NK-92 (cell line): ENCODE measurements around the gene MAP1LC3A.

ENCODE experiments used
- DNase-seq: peaks from one replicate; lab custom pipeline; 2025; ENCODE audit not compliant: unreplicated experiment; lab: John Stamatoyannopoulos, UW

MAP1LC3A gene

GRCh38 chr20:34574861-34575260 lies 16.3 kb downstream of the MAP1LC3A start:
- DNase-seq = no peak

GRCh38 chr20:34575271-34575670 lies 16.8 kb downstream of the MAP1LC3A start:
- no peak for DNase-seq

DNA sequence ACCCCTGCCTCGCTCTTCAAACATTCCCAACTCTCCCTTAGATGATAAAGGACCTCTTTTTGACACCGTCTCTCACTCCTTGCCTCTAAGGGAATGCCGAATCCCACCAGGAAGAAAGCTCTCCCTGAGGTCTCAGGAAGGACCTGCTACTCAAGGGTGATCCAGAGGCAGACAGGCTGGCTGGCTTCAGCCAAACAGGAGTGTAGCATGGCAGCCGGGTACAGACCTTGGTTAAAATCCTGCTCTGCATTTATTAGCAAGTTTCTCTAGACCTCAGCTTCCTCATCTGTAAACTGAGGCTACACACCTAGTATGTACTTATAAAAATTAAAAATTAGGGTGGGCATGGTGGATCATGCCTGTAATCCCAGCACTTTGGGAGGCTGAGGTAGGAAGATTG lies 17.2 kb downstream of the MAP1LC3A start:
- DNase-seq = no peak

GRCh38 chr20:34577061-34577460 lies 18.5 kb downstream of the MAP1LC3A start:
- no peak for DNase-seq

DNA sequence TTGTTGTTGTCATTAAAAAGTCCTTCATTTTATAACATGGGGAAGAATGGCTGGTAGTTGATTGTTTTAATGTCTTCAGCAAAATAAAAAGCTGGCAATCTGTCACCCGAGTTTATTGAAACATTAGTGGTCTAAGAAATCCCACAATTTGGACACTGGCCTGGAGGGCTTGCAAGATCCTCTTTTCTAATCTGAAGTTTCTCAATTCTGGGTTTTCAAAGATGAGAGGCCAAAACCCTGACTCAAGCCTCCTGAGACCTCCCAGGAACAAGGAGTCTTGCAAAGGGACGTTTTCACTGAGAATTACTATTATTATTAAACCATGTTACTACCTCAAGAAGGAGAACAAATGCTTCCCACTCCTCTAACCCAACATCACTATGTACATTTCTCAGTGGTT lies 19.5 kb downstream of the MAP1LC3A start:
- no peak for DNase-seq

GRCh38 chr20:34578521-34578920 lies 20.0 kb downstream of the MAP1LC3A start:
- DNase-seq = no peak

- no peak for DNase-seq
These were observed 20.9 kb downstream of the MAP1LC3A start for GRCh38 chr20:34579191-34579978.

DNA sequence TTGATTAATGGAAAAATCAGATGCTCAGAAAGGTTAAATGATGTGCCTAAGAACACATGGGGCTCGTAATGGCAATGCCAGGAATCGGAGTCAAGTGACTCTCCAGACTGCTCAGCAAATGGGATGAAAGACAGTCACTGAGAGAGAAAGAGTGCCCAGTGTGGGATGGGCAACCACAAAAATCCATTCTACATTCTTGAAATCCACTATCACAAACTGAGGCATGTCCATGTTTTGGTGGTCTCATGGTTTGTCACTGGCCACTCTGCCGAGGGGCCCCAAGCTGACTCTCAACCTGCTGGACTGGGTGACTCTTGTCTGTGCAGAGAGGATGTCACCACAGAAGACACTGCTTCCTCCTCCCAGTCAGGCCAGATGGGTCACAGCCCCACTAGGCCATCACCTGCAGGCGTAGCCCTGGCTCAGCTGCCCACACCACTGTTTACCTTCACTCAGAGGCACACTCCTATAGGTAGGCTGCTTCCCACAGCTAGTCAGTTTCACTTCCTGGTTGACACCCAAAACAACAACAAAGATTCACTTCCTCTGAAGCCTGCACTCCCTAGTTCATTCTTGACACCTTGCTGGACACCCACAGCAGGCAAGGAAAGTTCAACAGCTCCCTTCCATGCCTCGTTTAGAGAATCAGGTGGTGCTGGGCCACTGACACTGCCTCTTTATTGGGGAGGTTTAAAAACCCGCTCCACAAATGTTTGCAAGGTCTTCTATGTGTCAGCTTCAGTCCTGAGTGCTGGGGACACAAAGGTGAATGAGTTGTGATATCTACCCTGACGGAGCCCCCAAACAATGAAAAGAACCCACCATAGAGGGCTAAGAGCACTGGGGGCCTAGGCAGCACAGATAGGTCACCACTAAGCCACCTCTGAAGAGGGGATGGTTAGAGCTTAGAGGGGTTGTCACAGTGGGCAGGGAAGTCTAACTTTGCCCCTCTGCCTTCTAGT lies 21.7 kb downstream of the MAP1LC3A start:
- no peak for DNase-seq

GRCh38 chr20:34581341-34582184 lies 23.0 kb downstream of the MAP1LC3A start:
- no peak for DNase-seq

GRCh38 chr20:34582221-34582620 lies 23.7 kb downstream of the MAP1LC3A start:
- DNase-seq = no peak

- no peak for DNase-seq
These were observed 24.4 kb downstream of the MAP1LC3A start for GRCh38 chr20:34582911-34583310.

DNA sequence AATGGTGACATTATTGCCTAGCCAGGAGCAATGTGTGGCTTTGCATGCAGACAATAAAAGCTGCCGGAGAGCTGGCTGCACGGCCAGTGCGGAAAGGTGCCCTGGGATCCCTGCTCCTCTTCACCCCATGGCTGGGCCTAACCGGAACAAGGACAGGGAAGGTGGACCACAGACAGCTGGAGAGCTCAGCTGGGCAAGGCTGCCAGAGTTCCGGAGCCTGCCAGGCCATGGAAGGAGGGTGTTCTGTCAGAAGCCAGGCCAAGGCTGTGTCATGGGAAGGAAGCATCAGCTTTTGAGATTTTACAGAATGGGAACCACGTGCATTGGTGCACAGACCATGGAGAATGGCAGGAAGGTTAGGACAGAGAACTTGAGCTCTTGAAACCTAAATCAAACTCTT lies 25.0 kb downstream of the MAP1LC3A start:
- no peak for DNase-seq

DNA sequence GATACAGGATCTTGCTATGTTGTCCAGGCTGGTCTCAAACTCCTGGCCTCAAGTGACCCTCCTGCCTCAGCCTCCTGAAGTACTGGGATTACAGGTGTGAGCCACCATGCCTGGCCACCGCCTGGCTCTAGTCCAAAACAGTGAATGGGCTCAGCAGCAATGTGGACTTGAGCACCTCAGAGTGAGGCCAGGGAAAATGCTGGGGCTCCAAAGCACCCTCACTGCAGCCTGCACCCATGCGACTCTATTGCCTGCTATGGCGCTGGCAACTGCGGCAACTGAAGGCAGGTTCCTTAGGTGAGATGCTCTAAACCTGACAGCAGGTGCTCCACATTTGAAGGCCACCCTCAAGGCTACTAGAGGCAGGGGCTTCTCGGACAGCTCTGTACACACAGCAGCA lies 26.5 kb downstream of the MAP1LC3A start:
- DNase-seq = no peak

DNA sequence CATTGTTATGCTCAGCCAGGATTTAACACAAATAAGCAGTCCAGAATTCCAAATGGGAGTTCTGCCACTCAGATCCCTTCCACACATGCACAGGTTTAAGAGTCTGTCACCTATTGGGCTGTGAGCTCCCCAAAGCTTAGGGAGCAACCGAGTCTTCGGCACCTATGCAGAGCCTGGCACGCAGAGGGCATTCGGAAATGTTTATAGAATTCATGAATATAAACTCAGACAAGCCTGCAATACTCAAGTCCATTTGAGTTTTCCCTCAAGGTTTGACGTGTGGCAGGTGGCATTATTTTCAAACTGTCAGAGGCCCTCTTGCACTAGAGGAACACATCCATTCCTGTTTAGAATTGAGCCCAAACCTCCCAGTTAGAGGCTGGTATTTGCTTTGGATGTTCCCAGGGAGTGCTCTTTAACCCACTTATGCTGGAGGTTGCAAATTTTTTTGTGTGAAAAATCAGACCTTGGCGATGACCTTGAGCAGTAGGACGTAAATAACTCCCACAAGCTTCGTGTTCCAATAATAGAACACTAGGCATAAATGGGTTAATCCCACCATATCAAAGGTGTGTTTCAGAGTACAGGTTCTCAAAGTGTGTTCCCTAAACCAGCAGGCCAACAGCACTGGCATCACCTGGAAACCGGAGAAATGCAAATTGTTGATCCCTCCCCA lies 28.1 kb downstream of the MAP1LC3A start:
- no peak for DNase-seq

DNA sequence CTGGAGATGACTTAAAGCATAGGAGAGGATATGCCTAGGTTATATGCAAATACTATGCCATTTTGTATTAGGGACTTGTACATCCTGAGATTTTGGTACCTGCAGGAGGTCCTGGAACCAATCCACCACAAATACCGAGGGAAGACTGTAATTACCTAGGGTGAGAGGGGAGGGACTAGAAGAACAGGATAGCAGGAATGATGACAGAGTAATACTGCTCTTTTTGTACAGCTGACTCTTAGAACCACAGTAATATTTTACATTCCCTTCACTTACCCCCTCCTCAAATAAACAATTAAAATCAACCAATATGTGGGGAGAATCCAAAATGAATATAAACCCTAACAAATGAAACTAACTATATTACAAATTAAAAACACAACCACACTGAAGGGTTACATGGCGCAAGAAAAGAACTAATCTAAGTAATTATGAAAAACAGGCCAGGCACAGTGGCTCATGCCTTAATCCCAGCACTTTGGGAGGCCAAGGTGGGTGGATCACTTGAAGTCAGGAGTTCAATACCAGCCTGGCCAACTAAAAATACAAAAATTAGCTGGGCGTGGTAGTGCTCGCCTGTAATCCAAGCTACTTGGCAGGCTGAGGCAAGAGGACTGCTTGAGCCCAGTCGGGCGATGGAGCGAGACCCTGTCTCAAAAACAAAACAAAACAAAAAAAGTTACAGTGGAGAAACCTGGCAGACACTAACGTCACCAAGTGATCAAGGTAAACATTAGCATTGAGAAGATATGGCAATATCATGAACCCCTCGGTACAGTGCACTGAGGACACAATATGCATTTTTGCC lies 37.1 kb downstream of the MAP1LC3A start:
- no peak for DNase-seq

GRCh38 chr20:34600892-34601653 lies 42.6 kb downstream of the MAP1LC3A start:
- DNase-seq = no peak

DNA sequence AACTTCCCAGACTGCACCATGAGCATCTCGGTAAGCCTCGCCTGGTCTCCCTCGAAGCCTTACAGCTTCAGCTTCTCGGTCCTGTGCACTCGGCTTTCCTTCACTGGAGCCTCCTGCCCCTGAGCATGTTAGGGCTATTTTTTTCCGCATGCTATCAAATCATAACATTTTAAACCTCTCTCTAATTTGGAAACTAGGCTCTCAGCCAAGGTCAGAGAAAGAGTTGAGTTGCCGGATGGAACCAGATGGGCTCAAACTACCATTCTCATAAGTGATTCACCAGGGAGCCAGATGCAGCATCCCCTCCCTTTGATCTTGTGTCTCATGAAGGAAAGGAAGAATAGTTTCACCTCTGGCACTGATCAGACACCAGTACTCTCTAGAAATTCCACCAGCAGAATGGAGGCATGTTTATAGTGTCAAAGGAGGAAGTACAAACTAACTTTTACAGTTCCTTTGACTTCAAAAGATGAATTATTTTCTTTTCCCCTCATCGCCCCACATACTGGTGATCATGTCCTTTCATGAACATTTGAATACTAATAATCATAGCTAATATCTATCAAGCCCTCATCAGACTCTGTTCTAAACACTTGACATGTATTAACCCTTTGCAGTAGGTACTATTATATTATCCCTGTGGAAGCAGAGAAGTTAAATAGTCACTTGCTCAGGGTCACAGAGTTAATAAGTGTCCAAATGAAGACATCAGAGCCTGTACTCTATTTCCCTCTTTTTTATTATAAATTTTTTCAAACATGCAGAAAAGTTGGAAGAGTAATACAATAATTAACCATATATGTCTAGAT lies 46.7 kb downstream of the MAP1LC3A start:
- DNase-seq = no peak

DNA sequence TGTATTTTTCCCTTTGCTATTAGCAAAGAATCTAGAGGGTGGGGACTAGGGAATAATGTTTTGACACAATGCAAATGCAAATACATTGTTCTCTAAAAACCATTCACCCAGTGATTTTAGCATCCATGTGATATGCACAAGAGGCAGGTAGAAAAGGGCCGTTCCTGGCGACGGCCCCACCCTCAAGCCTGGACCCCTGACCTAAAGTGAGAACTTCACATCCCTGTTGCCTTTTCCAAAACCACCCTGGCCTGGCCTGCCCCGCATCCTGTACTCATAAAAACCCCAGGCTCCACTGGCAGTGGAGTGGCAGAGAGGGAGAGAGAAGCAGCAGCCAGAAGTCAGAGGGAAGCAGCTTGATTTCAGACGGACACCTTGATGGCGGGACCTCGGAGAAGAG lies 48.5 kb downstream of the MAP1LC3A start:
- no peak for DNase-seq
